OCI-M2 (cell line): Measurements from ENCODE around the gene COX7C.
"Not testable (repeated sequence)": the region's sequence is repeated elsewhere in the genome, so short reads cannot be mapped to it uniquely, and the experiment has no call there.

ENCODE experiments used
- DNase-seq: peaks from one replicate; lab custom pipeline; 2025; ENCODE audit not compliant: unreplicated experiment; lab: John Stamatoyannopoulos, UW

The COX7C gene

GRCh38 chr5:86617756-86618576 is at the start of gene COX7C:
TSS of gene COX7C (plus strand) at chr5:86617941. CDS start at chr5:86618056, 115 bp downstream.
- peak; percentile 80 for DNase-seq

GRCh38 chr5:86569522-86570426 is 48.0 kb upstream of the COX7C start:
- not testable (repeated sequence) for DNase-seq

GRCh38 chr5:86570427-86571083 is 47.2 kb upstream of the COX7C start:
- no peak for DNase-seq

- not testable (repeated sequence) for DNase-seq
Observed at GRCh38 chr5:86571109-86571508, 46.6 kb upstream of the COX7C start.

- no peak for DNase-seq
Observed at GRCh38 chr5:86572825-86573517, 44.8 kb upstream of the COX7C start.

GRCh38 chr5:86579502-86579901 is 38.2 kb upstream of the COX7C start:
- DNase-seq: no peak

- no peak for DNase-seq
Observed at GRCh38 chr5:86596476-86596875, 21.3 kb upstream of the COX7C start.

- no peak for DNase-seq
Observed at GRCh38 chr5:86605881-86606280, 11.9 kb upstream of the COX7C start.

- no peak for DNase-seq
Observed at GRCh38 chr5:86613455-86613854, 4.3 kb upstream of the COX7C start.

GRCh38 chr5:86617309-86617755 is 409 bp upstream of the COX7C start:
- no peak for DNase-seq

- DNase-seq: no peak
Observed at GRCh38 chr5:86623785-86624483, 6.2 kb downstream of the COX7C start.

- no peak for DNase-seq
Observed at GRCh38 chr5:86625148-86625547, 7.4 kb downstream of the COX7C start.

GRCh38 chr5:86626149-86626548 is 8.4 kb downstream of the COX7C start:
- no peak for DNase-seq

- DNase-seq: no peak
Observed at GRCh38 chr5:86631165-86631564, 13.4 kb downstream of the COX7C start.

- DNase-seq: no peak
Observed at GRCh38 chr5:86640998-86641397, 23.3 kb downstream of the COX7C start.

GRCh38 chr5:86644843-86645242 is 27.1 kb downstream of the COX7C start:
- no peak for DNase-seq

- DNase-seq: no peak
Observed at GRCh38 chr5:86645885-86646284, 28.1 kb downstream of the COX7C start.

GRCh38 chr5:86646671-86647070 is 28.9 kb downstream of the COX7C start:
- no peak for DNase-seq

- DNase-seq: no peak
Observed at GRCh38 chr5:86649832-86650505, 32.2 kb downstream of the COX7C start.

- not testable (repeated sequence) for DNase-seq
Observed at GRCh38 chr5:86660771-86661170, 43.0 kb downstream of the COX7C start.
